ENCODE results near the gene SMC1A.

Gene SMC1A

DNA sequence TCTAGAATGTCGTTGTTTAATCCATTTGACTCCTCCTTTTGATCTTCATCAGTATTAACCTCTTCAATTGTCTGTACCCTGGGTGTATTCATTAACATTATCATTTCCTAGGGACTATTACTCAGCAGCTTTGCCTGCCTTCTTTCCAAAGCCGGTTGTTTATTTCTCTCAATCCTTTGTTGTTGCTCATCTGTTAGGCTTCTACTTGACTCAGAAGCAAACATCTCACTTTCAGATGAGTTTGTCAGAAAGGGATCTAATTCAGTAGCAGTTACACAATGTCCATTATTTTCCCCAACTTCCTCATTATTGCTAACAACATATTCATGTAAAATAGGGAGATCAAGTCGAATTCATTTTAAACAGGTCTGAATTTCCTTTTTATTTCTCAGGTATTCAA, 33.8 kb upstream of the SMC1A start (continued):
- no peak for TF ChIP-seq POU6F1 (CRISPR knock-in tag; IDR thresholded peaks at IDR 0.05; ENCODE audit: borderline replicate concordance, low read depth)
- TF ChIP-seq ARNTL (CRISPR knock-in tag; IDR thresholded peaks at IDR 0.05; ENCODE audit: borderline replicate concordance, low read depth) = no peak
- TF ChIP-seq SNAI2 (CRISPR knock-in tag; IDR thresholded peaks at IDR 0.05) = no peak

GRCh38 chrX:53452812-53453211, 30.4 kb upstream of the SMC1A start:
- ATAC-seq = no peak
- TF ChIP-seq PPARA (CRISPR knock-in tag; IDR thresholded peaks at IDR 0.05; ENCODE audit: borderline replicate concordance) (no peak), PATZ1 (CRISPR knock-in tag; IDR thresholded peaks at IDR 0.05; ENCODE audit: borderline replicate concordance) (no peak), ZFP30 (CRISPR knock-in tag; IDR thresholded peaks at IDR 0.05) (no peak), CREB5 (CRISPR knock-in tag; IDR thresholded peaks at IDR 0.05; ENCODE audit: low read depth) (no peak), OSR1 (CRISPR knock-in tag; IDR thresholded peaks at IDR 0.05) (no peak), SNAI2 (CRISPR knock-in tag; IDR thresholded peaks at IDR 0.05) (no peak), CSDC2 (CRISPR knock-in tag; IDR thresholded peaks at IDR 0.05) (no peak), ESRRG (CRISPR knock-in tag; IDR thresholded peaks at IDR 0.05) (no peak), RARB (CRISPR knock-in tag; IDR thresholded peaks at IDR 0.05) (no peak), ZFP3 (CRISPR knock-in tag; IDR thresholded peaks at IDR 0.05) (no peak), ZNF70 (CRISPR knock-in tag; IDR thresholded peaks at IDR 0.05) (no peak), ISL1 (CRISPR knock-in tag; IDR thresholded peaks at IDR 0.05) (no peak), ZC3H10 (CRISPR knock-in tag; IDR thresholded peaks at IDR 0.05) (no peak), TSHZ2 (CRISPR knock-in tag; IDR thresholded peaks at IDR 0.05) (no peak), ZNF565 (CRISPR knock-in tag; conservative IDR thresholded peaks at IDR 0.05; ENCODE audit: low read depth) (no peak), ARNTL (CRISPR knock-in tag; IDR thresholded peaks at IDR 0.05; ENCODE audit: borderline replicate concordance, low read depth) (no peak), POU6F1 (CRISPR knock-in tag; IDR thresholded peaks at IDR 0.05; ENCODE audit: borderline replicate concordance, low read depth) (no peak), ZNF8 (CRISPR knock-in tag; IDR thresholded peaks at IDR 0.05) (no peak)
- TF ChIP-seq, protein P1, sequence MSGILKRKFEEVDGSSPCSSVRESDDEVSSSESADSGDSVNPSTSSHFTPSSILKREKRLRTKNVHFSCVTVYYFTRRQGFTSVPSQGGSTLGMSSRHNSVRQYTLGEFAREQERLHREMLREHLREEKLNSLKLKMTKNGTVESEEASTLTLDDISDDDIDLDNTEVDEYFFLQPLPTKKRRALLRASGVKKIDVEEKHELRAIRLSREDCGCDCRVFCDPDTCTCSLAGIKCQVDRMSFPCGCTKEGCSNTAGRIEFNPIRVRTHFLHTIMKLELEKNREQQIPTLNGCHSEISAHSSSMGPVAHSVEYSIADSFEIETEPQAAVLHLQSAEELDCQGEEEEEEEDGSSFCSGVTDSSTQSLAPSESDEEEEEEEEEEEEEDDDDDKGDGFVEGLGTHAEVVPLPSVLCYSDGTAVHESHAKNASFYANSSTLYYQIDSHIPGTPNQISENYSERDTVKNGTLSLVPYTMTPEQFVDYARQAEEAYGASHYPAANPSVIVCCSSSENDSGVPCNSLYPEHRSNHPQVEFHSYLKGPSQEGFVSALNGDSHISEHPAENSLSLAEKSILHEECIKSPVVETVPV (CRISPR knock-in tag; IDR thresholded peaks at IDR 0.05) = no peak

DNA sequence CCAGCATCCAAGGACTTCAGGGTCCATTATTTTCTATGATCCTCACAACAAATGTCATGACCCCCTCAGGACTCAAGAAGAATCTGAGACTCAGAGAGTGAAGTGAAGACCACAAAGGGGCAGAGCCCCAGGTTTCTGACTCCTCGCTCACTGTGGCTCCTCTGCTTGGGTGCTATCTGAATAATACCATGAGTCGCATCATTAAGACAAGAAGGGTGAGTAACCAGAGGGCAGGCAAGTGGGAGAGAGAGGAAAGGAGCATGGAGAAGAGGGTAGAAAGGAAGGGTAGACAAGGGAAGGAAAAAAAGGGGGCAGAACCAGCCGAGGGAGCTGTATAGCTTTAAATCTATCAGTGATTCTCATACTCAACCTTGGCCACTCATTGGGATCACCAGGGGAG, 27.2 kb upstream of the SMC1A start:
- ATAC-seq = no peak
- no peak for TF ChIP-seq POU6F1 (CRISPR knock-in tag; IDR thresholded peaks at IDR 0.05; ENCODE audit: borderline replicate concordance, low read depth)
- no peak for TF ChIP-seq RARB (CRISPR knock-in tag; IDR thresholded peaks at IDR 0.05)
- TF ChIP-seq ZNF70 (CRISPR knock-in tag; IDR thresholded peaks at IDR 0.05) = no peak
- no peak for TF ChIP-seq PPARA (CRISPR knock-in tag; IDR thresholded peaks at IDR 0.05; ENCODE audit: borderline replicate concordance)
- no peak for TF ChIP-seq ZNF565 (CRISPR knock-in tag; conservative IDR thresholded peaks at IDR 0.05; ENCODE audit: low read depth)
- no peak for TF ChIP-seq ZNF8 (CRISPR knock-in tag; IDR thresholded peaks at IDR 0.05)
- TF ChIP-seq, protein P1 (CRISPR knock-in tag; IDR thresholded peaks at IDR 0.05) = no peak
- no peak for TF ChIP-seq ZC3H10 (CRISPR knock-in tag; IDR thresholded peaks at IDR 0.05)
- TF ChIP-seq TSHZ2 (CRISPR knock-in tag; IDR thresholded peaks at IDR 0.05) = no peak
- no peak for TF ChIP-seq ZFP30 (CRISPR knock-in tag; IDR thresholded peaks at IDR 0.05)

Measured in SK-N-SH treated with all-trans-retinoic acid at 6 μM for 48 hours (cell line).